Tibial artery (tissue), 4 donors: Measurements from ENCODE around the gene DRD3.

Source experiments
- DNase-seq, 2 donors: peaks; one replicate each; pipeline ENCODE4 v3.0.0-alpha.2; 2019
- H3K27ac ChIP-seq, 2 donors: fragments of 200-600 bp; sonication (generic) in 1 of 2; 1 replicate in 1 of 2; 2 replicates in 1 of 2; pipeline ENCODE4 v1.5.1; 2018 to 2019; ENCODE audit warnings: mild to moderate bottlenecking in 1 of 2
- H3K27me3 ChIP-seq, 2 donors: fragments of 200-600 bp; sonication (generic) in 1 of 2; one replicate each; pipeline versions ENCODE4 v1.5.1 to v1.6.0; 2016 to 2019
- H3K36me3 ChIP-seq, 3 donors: fragments of 200-600 bp; sonication (generic) in 2 of 3; one replicate each; pipeline ENCODE4 v1.5.1; 2016 to 2019; ENCODE audit warnings: mild to moderate bottlenecking in 2 of 3
- H3K4me1 ChIP-seq, 4 donors: fragments of 200-600 bp; sonication (generic) in 2 of 4; 1 replicate in 3 of 4; 2 replicates in 1 of 4; pipeline ENCODE4 v1.5.1; 2016 to 2019
- H3K4me3 ChIP-seq, 2 donors: fragments of 200-600 bp; sonication (generic) in 1 of 2; 1 replicate in 1 of 2; 2 replicates in 1 of 2; pipeline ENCODE4 v1.5.1; 2018 to 2019; ENCODE audit warnings: mild to moderate bottlenecking in 2 of 2
- H3K9me3 ChIP-seq, 3 donors: fragments of 200-600 bp; sonication (generic) in 1 of 3; one replicate each; pipeline ENCODE4 v1.5.1; 2016 to 2019
- CTCF ChIP-seq, 2 experiments: fragments of 200-600 bp in 1 of 2; fragments of 450-650 bp in 1 of 2; IDR thresholded peaks; one replicate each; pipeline ENCODE4 v1.5.1; 2017 to 2019; ENCODE audit warnings: antibody characterized with exemption in 2 of 2, mild to moderate bottlenecking in 1 of 2, moderate library complexity in 1 of 2
- intact Hi-C: fragments of 100-400 bp; cut with DNase I; formaldehyde crosslinking; loops from one replicate; pipeline ENCODE4 v1.15.0; 2023; ENCODE audit warnings: low total_unique reads

The DRD3 gene

DNA sequence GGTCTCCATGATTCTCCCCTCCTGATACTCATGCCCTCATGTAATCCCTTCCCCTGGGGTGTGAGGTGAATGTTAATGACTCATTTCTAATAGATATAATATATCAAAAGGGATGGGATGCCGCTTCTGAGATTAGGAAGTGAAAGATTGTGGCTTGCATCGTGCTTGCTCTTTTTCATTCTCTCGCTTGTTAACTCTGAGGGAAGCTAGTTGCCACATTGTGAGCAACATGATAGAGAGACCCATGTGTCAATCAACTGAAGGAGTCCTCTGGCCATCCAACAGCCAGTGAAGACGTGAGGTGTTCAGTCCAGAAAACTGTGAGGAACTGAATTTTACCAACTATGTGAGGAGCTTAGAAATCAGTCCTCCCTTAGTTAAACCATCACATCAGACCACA is 28.9 kb upstream of the DRD3 start:
- Histone ChIP-seq H3K27me3 (peaks cover 0 to 5% of the 10 kb centered on the region in 2 donors), H3K36me3 (no peaks in the 10 kb centered on the region), H3K27ac (no peak overlapping the region), H3K4me3 (no peak overlapping the region), H3K4me1 (no peaks in the 10 kb centered on the region), H3K9me3 (no peaks in the 10 kb centered on the region)
- no peak for TF ChIP-seq CTCF (IDR thresholded peaks at IDR 0.05)
- DNase-seq, result no peak
- intact Hi-C loops, result no loop called here

DNA sequence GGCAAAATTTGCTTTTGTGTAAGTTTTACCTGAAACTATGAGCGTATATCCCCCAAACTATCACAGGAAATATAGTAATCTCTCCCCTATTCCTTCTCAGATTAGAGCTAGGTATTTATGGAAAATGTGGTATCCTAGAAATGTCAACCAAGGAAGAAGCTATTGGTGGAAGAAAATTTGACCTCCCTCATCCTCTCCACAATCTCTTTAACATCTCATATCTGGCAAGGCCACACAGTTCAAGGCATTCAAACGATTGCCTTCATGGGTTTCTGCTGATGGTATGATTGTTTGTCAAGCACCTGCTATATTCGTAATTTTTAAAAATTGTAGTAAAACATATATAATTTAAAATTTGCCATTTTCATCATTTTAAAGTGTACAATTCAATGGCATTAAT is 27.5 kb upstream of the DRD3 start:
- no peak for DNase-seq

DNA sequence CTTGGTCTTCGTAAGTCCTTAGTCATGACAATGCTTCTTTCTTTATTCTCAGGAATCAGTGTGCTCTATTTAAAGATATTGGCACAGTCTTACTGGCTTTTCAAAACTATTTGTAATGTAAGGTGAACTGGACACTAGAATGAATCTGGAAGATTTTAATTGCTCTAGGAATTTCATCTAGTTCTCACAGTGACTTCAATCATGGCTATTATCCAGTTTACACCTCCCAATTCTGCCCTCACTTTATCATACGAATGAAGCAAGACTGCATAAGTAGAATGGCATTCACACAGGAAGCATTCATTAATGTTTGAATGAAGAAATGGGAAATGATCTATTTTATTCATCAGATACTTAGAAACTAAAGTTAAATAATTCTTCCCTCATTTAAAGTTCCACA is 26.7 kb upstream of the DRD3 start:
- Histone ChIP-seq H3K4me1 (no peaks in the 10 kb centered on the region), H3K27ac (no peak overlapping the region), H3K9me3 (no peaks in the 10 kb centered on the region), H3K27me3 (no peaks in the 10 kb centered on the region), H3K36me3 (no peaks in the 10 kb centered on the region), H3K4me3 (no peak overlapping the region)
- no peak for TF ChIP-seq CTCF (IDR thresholded peaks at IDR 0.05)
- no peak for DNase-seq
- intact Hi-C loops, result no loop called here

More for the DNA sequence above, 27.5 kb upstream of the DRD3 start:
- TF ChIP-seq CTCF (IDR thresholded peaks at IDR 0.05), result no peak
- Histone ChIP-seq H3K36me3 (no peaks in the 10 kb centered on the region), H3K9me3 (no peaks in the 10 kb centered on the region), H3K4me1 (no peaks in the 10 kb centered on the region), H3K27ac (no peak overlapping the region), H3K4me3 (no peak overlapping the region), H3K27me3 (no peaks in the 10 kb centered on the region)
- intact Hi-C loops, result no loop called here

DNA sequence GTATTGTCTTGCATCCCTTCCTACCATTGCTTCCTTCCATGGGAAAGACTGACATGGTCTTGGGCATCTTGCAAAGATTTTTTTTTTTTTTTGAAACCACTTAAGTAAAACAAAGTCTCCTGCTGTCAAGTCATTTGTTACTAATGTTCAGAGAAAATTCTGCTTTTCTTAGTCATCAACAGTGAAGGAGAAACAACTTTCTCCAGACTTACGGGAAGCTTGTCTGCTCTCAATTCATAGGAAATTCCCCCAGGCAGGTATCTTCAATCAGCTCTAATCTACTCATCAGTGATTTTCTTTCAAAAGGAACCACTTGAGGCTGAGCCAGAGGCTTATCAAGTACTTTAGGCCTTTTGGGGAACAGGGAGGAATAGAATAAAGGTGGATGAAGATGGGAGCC is 15.9 kb upstream of the DRD3 start:
- no peak for TF ChIP-seq CTCF (IDR thresholded peaks at IDR 0.05)
- Histone ChIP-seq H3K9me3 (no peaks in the 10 kb centered on the region), H3K27ac (no peak overlapping the region), H3K4me3 (no peak overlapping the region), H3K27me3 (no peaks in the 10 kb centered on the region), H3K4me1 (no peaks in the 10 kb centered on the region), H3K36me3 (no peaks in the 10 kb centered on the region)
- intact Hi-C loops, result no loop called here
- no peak for DNase-seq

DNA sequence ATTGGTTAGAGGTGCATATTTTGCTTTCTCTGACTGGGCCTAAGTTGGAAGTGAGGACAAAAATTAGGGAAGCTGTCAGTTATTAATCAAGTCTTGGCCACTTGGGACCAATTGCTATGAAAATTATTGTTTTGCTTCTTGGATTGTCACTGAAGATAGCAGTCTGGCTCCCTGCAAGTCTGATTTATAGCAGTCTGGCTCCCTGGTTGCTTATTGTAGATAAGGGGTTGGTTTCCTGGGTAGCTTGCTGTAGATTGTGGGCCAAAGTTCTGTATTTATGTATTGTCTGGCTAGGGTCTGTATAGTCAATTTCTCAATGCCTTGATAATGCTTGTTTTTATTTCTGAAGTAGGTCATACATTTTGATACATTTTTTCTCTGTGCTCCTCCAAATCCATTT is 13.3 kb upstream of the DRD3 start:
- H3K36me3 ChIP-seq, result no peaks in the 10 kb centered on the region
- no peak overlapping the region for H3K27ac ChIP-seq
- H3K4me3 ChIP-seq, result no peak overlapping the region
- no peaks in the 10 kb centered on the region for H3K4me1 ChIP-seq
- no peaks in the 10 kb centered on the region for H3K27me3 ChIP-seq
- TF ChIP-seq CTCF (IDR thresholded peaks at IDR 0.05), result no peak
- intact Hi-C loops, result no loop called here
- no peaks in the 10 kb centered on the region for H3K9me3 ChIP-seq
- DNase-seq, result no peak

GRCh38 chr3:114186501-114186900 is 7.6 kb upstream of the DRD3 start:
- no peaks in the 10 kb centered on the region for H3K4me1 ChIP-seq
- H3K27ac ChIP-seq, result no peak overlapping the region
- no peak for DNase-seq
- H3K36me3 ChIP-seq, result no peaks in the 10 kb centered on the region
- intact Hi-C loops, result no loop called here
- TF ChIP-seq CTCF (IDR thresholded peaks at IDR 0.05), result no peak
- peaks cover 0 to 5% (median 0%) of the 10 kb centered on the region in 3 donors for H3K9me3 ChIP-seq
- H3K27me3 ChIP-seq, result no peaks in the 10 kb centered on the region
- no peak overlapping the region for H3K4me3 ChIP-seq
